Heart left ventricle (tissue), 16 donors: ENCODE measurements around the gene SUPT20H. TPM values are rescaled to one million over a fixed set of nuclear protein-coding genes. Genes with fewer than 3 reads are reported as not detected.
A peak's percentile ranks its signal among the peaks of the same experiment; 100 is the strongest.

Experiments used
- ATAC-seq, 4 donors: fragments of 200-7000 bp; cut with Tn5 transposase; one replicate each; pipeline ENCODE4 v1.9.1; 2020 to 2022; ENCODE audit warnings: moderate library complexity in 4 of 4, mild to moderate bottlenecking in 3 of 4, moderate number of reproducible peaks in 1 of 4
- DNase-seq, 5 donors: peaks; one replicate each; pipeline ENCODE4 v3.0.0-alpha.2; 2020
- H3K27ac ChIP-seq, 12 donors: fragments of 200-600 bp; sonication (generic) in 4 of 12; one replicate each; pipeline versions ENCODE4 v1.5.0 to v1.8.0; 2016 to 2022; ENCODE audit warnings: mild to moderate bottlenecking in 2 of 12
- H3K27me3 ChIP-seq, 9 donors: fragments of 200-600 bp; sonication (generic) in 2 of 9; one replicate each; pipeline versions ENCODE4 v1.5.1 to v1.8.0; 2016 to 2022; ENCODE audit warnings: mild to moderate bottlenecking in 3 of 9
- H3K36me3 ChIP-seq, 9 donors: fragments of 200-600 bp; sonication (generic) in 2 of 9; one replicate each; pipeline versions ENCODE4 v1.5.0 to v1.8.0; 2018 to 2022; ENCODE audit warnings: mild to moderate bottlenecking in 2 of 9
- H3K4me1 ChIP-seq, 12 donors: fragments of 200-600 bp; sonication (generic) in 4 of 12; one replicate each; pipeline versions ENCODE4 v1.5.0 to v1.8.0; 2016 to 2022; ENCODE audit warnings: mild to moderate bottlenecking in 3 of 12
- H3K4me3 ChIP-seq, 12 donors: fragments of 200-600 bp; sonication (generic) in 4 of 12; one replicate each; pipeline versions ENCODE4 v1.5.0 to v1.8.0; 2017 to 2022; ENCODE audit warnings: mild to moderate bottlenecking in 9 of 12, moderate library complexity in 4 of 12
- H3K9me3 ChIP-seq, 12 donors: fragments of 200-600 bp; sonication (generic) in 4 of 12; one replicate each; pipeline versions ENCODE4 v1.5.0 to v1.8.0; 2016 to 2022; ENCODE audit warnings: mild to moderate bottlenecking in 1 of 12
- POLR2A ChIP-seq, 2 donors: fragments of 450-650 bp; IDR thresholded peaks; one replicate each; pipeline ENCODE4 v1.6.1; 2017; ENCODE audit warnings: antibody characterized with exemption in 2 of 2, mild to moderate bottlenecking in 2 of 2, moderate library complexity in 2 of 2
- WGBS, 4 donors: extraction: QIAGEN DNeasy Blood & Tissue Kit in 2 of 4; methylation state at CpG; one replicate each; pipeline versions ENCODE4 v1.1.5 to v1.1.7; 2013 to 2018; 5-methylcytosine and 5-hydroxymethylcytosine counted together
- intact Hi-C, 10 donors: fragments of 100-400 bp; cut with DNase I; formaldehyde crosslinking; loops; one replicate each; pipeline versions ENCODE4 v1.11.1 to v1.14.2; 2022
- polyA plus RNA-seq, 2 donors: library from polyadenylated mRNA; stranded (reverse); fragments of 200-250 nt; gene quantifications; one replicate each; pipeline ENCODE4 v1.2.3, GENCODE V29; 2013
- total RNA-seq, 9 donors: library from RNA; depleted of rRNA in 2 of 9; stranded (reverse); fragments of >200 nt in 2 of 9; fragmentation: NEBNext Ultra II Directional in 3 of 9; extraction: Animal tissue kit (Norgen Biotek cat#: 25700) in 3 of 9; gene quantifications; one replicate each; pipeline versions ENCODE4 v1.1.0 to v1.2.4, GENCODE V29; 2016 to 2023
- TF ChIP-seq, protein P1 (sequence below), 12 donors: fragments of 200-600 bp; sonication (generic) in 4 of 12; IDR thresholded peaks; one replicate each; pipeline versions ENCODE4 v1.5.0 to v1.8.0; 2018 to 2022; ENCODE audit warnings: antibody characterized with exemption in 12 of 12, mild to moderate bottlenecking in 5 of 12
- donor health status: ischemic (EF 13 %, LVEDD 7.1; RV severe dilation, severe dysfunction).
- donor health status: healthy with polysubstance abuse.
- donor health status: DM: no; HTN: yes; CAD: no.
- donor health status: DM: no; HTN: no; CAD: no.
- donor health status: ischemic (EF 25% LVEDD 6.9; RV normal size, moderate dysfunction).
- donor health status: ischemic (EF 25% LVEDD 5.7; RV mildly dilated, moderate dysfunction).
- donor health status: healthy.
- donor health status: DM: yes; HTN: yes; CAD: no.
- donor health status: ischemic (EF 35%, LVEDD 5.7; RV mildly dilated, moderate dysfunction).
- donor health status: nonischemic (EF 11% LVEDD 7.7; RV severe dilation, severe dysfunction).
- donor health status: DM: yes; HTN: yes; CAD: no.
- donor health status: PGD.
- donor health status: ischemic (EF 29% LVEDD 5.4; RV normal size, mild dysfunction).
- donor health status: nonischemic (EF 23%, LVEDD 6.1; RV moderate dilation, normal function).

SUPT20H gene
- total and polyA plus RNA-seq, 11 donors, result 18.0 to 32.8 (median 25.6) TPM

DNA sequence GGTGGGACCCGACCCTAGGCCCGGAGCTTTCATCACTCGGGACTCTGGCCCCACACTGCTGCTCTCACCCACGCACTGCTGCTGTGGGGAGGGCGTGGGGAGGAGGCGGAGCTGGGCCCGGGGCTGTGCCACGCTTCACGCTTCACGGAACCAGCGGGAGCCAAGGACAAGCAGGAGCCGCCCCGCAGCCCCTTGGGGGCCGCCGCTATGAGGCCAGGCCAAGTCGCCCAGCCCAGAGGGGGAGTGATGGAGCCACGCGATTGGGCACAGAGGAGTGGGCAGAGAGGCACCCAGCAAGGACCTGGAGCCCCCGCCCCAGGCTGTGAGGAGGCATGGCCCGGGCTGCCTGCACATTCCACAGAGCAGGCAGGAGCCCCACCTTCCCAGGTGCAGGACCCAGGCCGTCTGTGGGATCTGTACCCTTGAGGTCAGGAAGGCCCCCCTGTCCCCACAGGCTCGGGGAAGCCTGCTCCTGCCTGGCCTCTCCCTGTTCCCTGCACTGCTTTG is 10.2 kb upstream of the SUPT20H start:
- ATAC-seq, result peak in 1 of 4 donors; percentile 45
- H3K4me3 ChIP-seq, result no peak overlapping the region
- intact Hi-C loops, result loop anchor here in 7 of 10 donors (10.0 kb wide), 2 partner anchors 535 to 1275 kb away; partner anchors contain the start of gene UFM1 (in 1 of the 7)
- H3K36me3 ChIP-seq, result no peaks in the 10 kb centered on the region
- TF ChIP-seq, protein P1, sequence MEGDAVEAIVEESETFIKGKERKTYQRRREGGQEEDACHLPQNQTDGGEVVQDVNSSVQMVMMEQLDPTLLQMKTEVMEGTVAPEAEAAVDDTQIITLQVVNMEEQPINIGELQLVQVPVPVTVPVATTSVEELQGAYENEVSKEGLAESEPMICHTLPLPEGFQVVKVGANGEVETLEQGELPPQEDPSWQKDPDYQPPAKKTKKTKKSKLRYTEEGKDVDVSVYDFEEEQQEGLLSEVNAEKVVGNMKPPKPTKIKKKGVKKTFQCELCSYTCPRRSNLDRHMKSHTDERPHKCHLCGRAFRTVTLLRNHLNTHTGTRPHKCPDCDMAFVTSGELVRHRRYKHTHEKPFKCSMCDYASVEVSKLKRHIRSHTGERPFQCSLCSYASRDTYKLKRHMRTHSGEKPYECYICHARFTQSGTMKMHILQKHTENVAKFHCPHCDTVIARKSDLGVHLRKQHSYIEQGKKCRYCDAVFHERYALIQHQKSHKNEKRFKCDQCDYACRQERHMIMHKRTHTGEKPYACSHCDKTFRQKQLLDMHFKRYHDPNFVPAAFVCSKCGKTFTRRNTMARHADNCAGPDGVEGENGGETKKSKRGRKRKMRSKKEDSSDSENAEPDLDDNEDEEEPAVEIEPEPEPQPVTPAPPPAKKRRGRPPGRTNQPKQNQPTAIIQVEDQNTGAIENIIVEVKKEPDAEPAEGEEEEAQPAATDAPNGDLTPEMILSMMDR (IDR thresholded peaks at IDR 0.05), result no peak
- no peak for TF ChIP-seq POLR2A (IDR thresholded peaks at IDR 0.05)
- DNase-seq, result no peak
- 88 to 91% (median 89%) methylated on average over 15 to 22 of the region's 22 CpGs for WGBS, 4 donors
- H3K9me3 ChIP-seq, result no peaks in the 10 kb centered on the region
- H3K27me3 ChIP-seq, result no peaks in the 10 kb centered on the region
- H3K4me1 ChIP-seq, result no peaks in the 10 kb centered on the region
- H3K27ac ChIP-seq, result no peak overlapping the region

DNA sequence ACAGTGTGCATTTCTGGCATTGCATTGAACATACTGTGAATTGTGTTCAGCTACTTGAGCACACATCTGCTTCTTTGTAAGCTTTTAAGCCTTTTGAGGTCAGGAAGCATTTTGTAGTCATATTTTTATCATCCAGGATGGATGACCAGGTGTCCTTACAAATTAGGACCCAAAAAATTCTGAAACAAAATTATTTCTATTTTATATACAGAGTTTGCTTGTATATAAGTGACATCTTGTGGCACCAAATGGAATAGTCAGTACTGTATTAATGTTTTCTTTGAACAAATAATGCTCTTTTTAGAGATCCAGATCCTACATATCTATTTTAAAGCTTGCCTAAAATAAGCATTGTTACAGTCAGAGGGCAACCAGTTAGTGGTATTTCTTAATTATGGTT is 9.5 kb upstream of the SUPT20H start:
- no peak for ATAC-seq
- Histone ChIP-seq H3K4me1 (no peaks in the 10 kb centered on the region), H3K4me3 (no peak overlapping the region), H3K27me3 (no peaks in the 10 kb centered on the region), H3K27ac (no peak overlapping the region), H3K36me3 (no peaks in the 10 kb centered on the region), H3K9me3 (no peaks in the 10 kb centered on the region)
- no peak for DNase-seq
- intact Hi-C loops, result loop anchor here in 1 of 10 donors (10.0 kb wide), 1 partner anchor 1276 kb away; the partner anchor contains the start of gene UFM1
- no peak for TF ChIP-seq POLR2A (IDR thresholded peaks at IDR 0.05)
- TF ChIP-seq, protein P1 (IDR thresholded peaks at IDR 0.05), result peak in 1 of 12 donors; percentile 15

- Histone ChIP-seq H3K36me3 (no peaks in the 10 kb centered on the region), H3K27ac (no peak overlapping the region), H3K4me3 (no peak overlapping the region), H3K4me1 (no peaks in the 10 kb centered on the region), H3K27me3 (no peaks in the 10 kb centered on the region), H3K9me3 (no peaks in the 10 kb centered on the region)
- ATAC-seq (no peak), DNase-seq (no peak)
- 64 to 87% (median 81%) methylated on average over 2 of the region's 2 CpGs for WGBS, 4 donors
- intact Hi-C loops, result loop anchor here in 1 of 10 donors (10.0 kb wide), 1 partner anchor 1277 kb away; the partner anchor contains the start of gene UFM1
- no peak for TF ChIP-seq POLR2A (IDR thresholded peaks at IDR 0.05)
- TF ChIP-seq, protein P1 (IDR thresholded peaks at IDR 0.05), result no peak
Measured at GRCh38 chr13:37067874-37068273, 8.4 kb upstream of the SUPT20H start.

GRCh38 chr13:37065890-37066526 is 6.5 kb upstream of the SUPT20H start:
- TF ChIP-seq, protein P1 (IDR thresholded peaks at IDR 0.05), result no peak
- TF ChIP-seq POLR2A (IDR thresholded peaks at IDR 0.05), result no peak
- DNase-seq (no peak), ATAC-seq (no peak)
- H3K27ac ChIP-seq, result no peak overlapping the region
- no peaks in the 10 kb centered on the region for H3K4me1 ChIP-seq
- 77 to 87% (median 83%) methylated on average over 6 of the region's 6 CpGs for WGBS, 4 donors
- H3K4me3 ChIP-seq, result no peak overlapping the region
- intact Hi-C loops, result loop anchor here in 1 of 10 donors (10.0 kb wide), 1 partner anchor 1279 kb away; the partner anchor contains the start of gene UFM1
- H3K27me3 ChIP-seq, result no peaks in the 10 kb centered on the region
- no peaks in the 10 kb centered on the region for H3K36me3 ChIP-seq
- H3K9me3 ChIP-seq, result no peaks in the 10 kb centered on the region
